Mesendoderm (in vitro differentiated cells): ENCODE measurements around the gene GNAT1.

Experiments used
- DNase-seq: peaks from one replicate; pipeline ENCODE4 v3.0.0; 2013
- H2AK5ac ChIP-seq: 2 replicates; pipeline ENCODE4 v1.6.1; 2013; ENCODE audit warnings: low read length, inconsistent platforms
- H2BK120ac ChIP-seq: 2 replicates; pipeline ENCODE4 v1.6.1; 2013; ENCODE audit warnings: low read depth, mild to moderate bottlenecking, low read length, moderate library complexity, mixed read lengths
- H2BK15ac ChIP-seq: replicated peaks from 2 replicates; pipeline ENCODE4 v1.6.1; 2013; ENCODE audit warnings: low read depth, mild to moderate bottlenecking, moderate library complexity
- H2BK5ac ChIP-seq: 2 replicates; pipeline ENCODE4 v1.6.1; 2013; ENCODE audit warnings: low read length, inconsistent platforms
- H3K18ac ChIP-seq: 2 replicates; pipeline ENCODE4 v1.6.1; 2013; ENCODE audit warnings: mild to moderate bottlenecking, low read length, mixed read lengths
- H3K23ac ChIP-seq: one replicate; pipeline ENCODE4 v1.6.1; 2013; ENCODE audit warnings: low read length
- H3K27ac ChIP-seq: 2 replicates; pipeline ENCODE4 v1.5.1; 2013; ENCODE audit warnings: low read depth, mild to moderate bottlenecking, inconsistent platforms, low read length, moderate library complexity
- H3K27me3 ChIP-seq: 2 replicates; pipeline ENCODE4 v1.6.1; 2013; ENCODE audit warnings: low read length, control low read depth, mild to moderate bottlenecking, inconsistent platforms; ENCODE audit not compliant: insufficient read depth, poor library complexity
- H3K36me3 ChIP-seq: 2 replicates; pipeline ENCODE4 v1.6.1; 2013; ENCODE audit warnings: low read length, inconsistent platforms; ENCODE audit not compliant: control insufficient read depth, insufficient read depth
- H3K4ac ChIP-seq: one replicate; pipeline ENCODE4 v1.6.1; 2013; ENCODE audit warnings: low read depth, mild to moderate bottlenecking, low read length, moderate library complexity
- H3K4me1 ChIP-seq: 2 replicates; pipeline ENCODE4 v1.6.1; 2013; ENCODE audit warnings: low read depth, low read length, inconsistent platforms; ENCODE audit not compliant: control insufficient read depth
- H3K4me2 ChIP-seq: 2 replicates; pipeline ENCODE4 v1.6.1; 2013; ENCODE audit warnings: low read length
- H3K4me3 ChIP-seq: 2 replicates; pipeline ENCODE4 v1.5.1; 2013; ENCODE audit warnings: mild to moderate bottlenecking, low read length
- H3K56ac ChIP-seq: one replicate; pipeline ENCODE4 v1.6.1; 2013; ENCODE audit warnings: low read length
- H3K79me1 ChIP-seq: 2 replicates; pipeline ENCODE4 v1.6.1; 2013; ENCODE audit warnings: low read length, inconsistent platforms
- H3K79me2 ChIP-seq: 2 replicates; pipeline ENCODE4 v1.6.1; 2013; ENCODE audit warnings: mild to moderate bottlenecking, low read length; ENCODE audit not compliant: control insufficient read depth, insufficient read depth
- H3K9ac ChIP-seq: 2 replicates; pipeline ENCODE4 v1.6.1; 2013; ENCODE audit warnings: low read length, inconsistent platforms
- H4K5ac ChIP-seq: one replicate; pipeline ENCODE4 v1.6.1; 2013; ENCODE audit warnings: low read length
- H4K8ac ChIP-seq: one replicate; pipeline ENCODE4 v1.6.1; 2013; ENCODE audit warnings: low read depth, mild to moderate bottlenecking, control low read depth, low read length, moderate library complexity
- WGBS: extraction: QIAGEN DNeasy Blood & Tissue Kit; methylation state at CpG from one replicate; pipeline ENCODE4 v1.1.7; 2013; ENCODE audit warnings: low lambda C conversion rate, missing lambda C conversion rate; ENCODE audit not compliant: insufficient coverage; ENCODE audit errors: extremely low coverage; 5-methylcytosine and 5-hydroxymethylcytosine counted together

GNAT1 gene

DNA sequence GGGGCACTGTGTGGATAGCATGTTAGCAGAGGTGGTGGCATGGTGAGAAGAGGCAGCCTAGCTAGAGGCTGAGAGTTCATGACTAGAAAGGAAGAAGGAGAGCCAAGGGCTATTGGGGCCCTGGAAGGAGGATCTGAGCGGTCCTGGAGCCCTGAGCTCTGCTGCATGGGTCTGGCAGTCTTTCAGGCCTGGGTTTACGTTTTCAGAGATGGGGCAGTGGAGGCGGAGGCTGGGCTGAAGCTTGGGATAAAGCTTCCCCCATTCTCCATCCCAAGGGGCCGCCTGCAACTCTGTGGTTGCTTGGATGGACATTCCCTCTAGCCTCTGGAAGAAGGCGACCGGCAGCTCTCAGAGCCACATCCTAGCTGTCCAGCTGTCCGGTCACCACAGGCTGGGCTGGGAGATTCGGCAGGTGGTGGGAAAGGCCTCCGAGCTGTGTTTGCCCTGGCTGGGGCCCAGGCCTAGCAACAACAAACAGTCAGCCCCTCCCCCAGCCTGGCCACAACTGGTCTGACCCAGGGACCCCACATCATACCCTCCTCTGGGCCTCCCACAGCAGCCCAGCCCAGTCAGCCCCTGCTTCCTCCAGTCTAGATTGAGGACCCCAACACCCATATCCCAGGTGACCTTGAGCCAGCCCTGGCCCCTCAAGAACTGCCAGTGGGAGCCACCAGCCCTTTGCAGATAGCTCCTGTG lies 11.9 kb downstream of the GNAT1 start:
- no peaks in the 10 kb centered on the region for H3K27me3 ChIP-seq

DNA sequence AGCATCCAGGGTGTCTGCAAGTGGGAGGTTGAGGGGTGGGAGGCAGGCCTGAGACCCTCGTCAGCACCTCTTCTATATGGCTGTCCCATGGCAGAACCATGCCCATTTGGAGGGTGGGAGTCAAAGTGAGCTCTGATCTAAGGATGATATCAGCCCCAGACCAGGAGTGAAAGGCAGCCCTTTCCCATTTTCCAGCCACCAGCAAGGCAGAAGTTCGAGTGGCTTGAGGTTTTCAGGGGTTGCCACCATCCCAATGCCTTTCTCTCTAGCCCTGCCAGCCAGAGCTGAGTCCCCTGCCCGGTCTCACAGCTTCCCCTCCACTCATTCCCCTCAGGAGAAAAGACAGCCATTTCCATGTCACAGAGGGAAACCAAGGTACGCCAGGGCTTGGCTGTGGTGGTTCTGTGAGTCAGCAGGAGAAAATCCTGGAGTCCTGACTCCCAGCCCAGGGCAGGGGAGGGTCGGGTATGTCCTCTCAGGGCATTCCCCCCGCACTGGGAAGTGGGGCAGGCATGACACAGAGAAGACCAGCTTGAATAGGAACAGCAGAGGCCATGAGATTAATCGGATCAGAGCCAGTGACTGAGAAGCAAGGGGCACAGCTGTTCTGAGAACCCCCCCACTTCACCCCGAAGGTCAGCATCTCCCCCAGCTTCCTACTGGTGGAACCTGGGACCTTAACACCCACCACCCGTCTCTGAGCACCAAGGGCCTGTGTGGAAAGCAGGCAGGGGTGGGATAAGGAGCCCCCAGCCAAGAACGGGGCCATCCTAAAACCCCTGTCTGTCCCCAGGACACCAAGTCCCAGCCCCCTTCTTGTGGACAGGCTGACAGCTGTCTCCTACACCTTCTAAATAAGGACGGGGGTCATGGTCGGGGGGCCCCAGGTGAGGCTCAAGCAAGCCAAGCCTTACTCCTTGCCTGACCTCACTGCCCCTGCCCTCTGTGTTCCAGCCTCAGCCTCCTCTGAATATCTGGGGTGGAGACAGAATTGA lies 12.7 kb downstream of the GNAT1 start:
- H3K79me1 ChIP-seq, result no peaks in the 10 kb centered on the region
- no CpG with 5 or more reads among the region's 12 CpGs for WGBS

More for the DNA sequence above, 11.9 kb downstream of the GNAT1 start:
- peaks cover 2% of the 10 kb centered on the region for H3K4me1 ChIP-seq
- no peak overlapping the region for H3K18ac ChIP-seq
- H4K8ac ChIP-seq, result no peak overlapping the region
- H4K5ac ChIP-seq, result no peak overlapping the region
- no peak overlapping the region for H2BK5ac ChIP-seq
- H2BK15ac ChIP-seq, result no peak overlapping the region
- no CpG with 5 or more reads among the region's 9 CpGs for WGBS
- no peak overlapping the region for H3K56ac ChIP-seq
- no peaks in the 10 kb centered on the region for H3K79me1 ChIP-seq
- no peaks in the 10 kb centered on the region for H3K36me3 ChIP-seq
- no peak overlapping the region for H3K4ac ChIP-seq
- no peak overlapping the region for H3K23ac ChIP-seq
- no peak for DNase-seq
- H3K9ac ChIP-seq, result no peak overlapping the region
- H3K79me2 ChIP-seq, result no peaks in the 10 kb centered on the region
- H2AK5ac ChIP-seq, result no peak overlapping the region
- no peak overlapping the region for H2BK120ac ChIP-seq
- no peak overlapping the region for H3K4me3 ChIP-seq
- H3K4me2 ChIP-seq, result no peak overlapping the region
- H3K27ac ChIP-seq, result no peak overlapping the region

DNA sequence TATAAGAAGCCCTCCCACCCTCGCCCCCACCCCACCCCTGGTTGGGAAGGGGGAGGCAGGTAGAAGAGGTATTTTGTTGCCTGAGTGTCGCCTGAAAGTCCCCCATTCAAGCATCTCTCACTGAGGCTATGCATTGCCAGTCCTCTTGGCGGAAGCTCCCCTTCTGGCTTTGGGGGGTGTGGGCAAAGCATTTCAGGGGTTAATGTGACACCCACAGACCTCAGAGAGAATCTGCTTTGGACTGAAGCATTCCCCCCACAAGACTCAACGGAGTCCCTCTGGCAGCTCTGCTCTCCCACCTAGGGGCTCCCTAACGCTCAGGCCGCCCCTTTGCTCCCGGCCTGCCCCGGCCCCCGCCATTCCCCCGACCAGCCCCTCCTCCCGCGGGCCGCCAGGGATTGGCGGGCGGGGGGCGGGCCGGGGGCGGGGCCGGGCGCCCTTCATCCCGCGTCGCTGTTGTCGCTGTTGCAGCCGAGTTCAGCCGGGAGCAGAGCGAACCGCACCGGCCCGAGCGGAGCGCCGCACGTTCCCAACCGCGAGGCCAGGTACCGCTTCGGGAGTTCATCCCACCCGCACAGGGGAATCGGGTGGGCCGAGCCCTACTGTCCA lies 13.5 kb downstream of the GNAT1 start, which contains the start of gene SLC38A3:
Gene SLC38A3 (plus strand): TSS at position 468 of the 609 bp plus-strand sequence. CDS start 8,929 bp downstream, outside the sequence.
- Histone ChIP-seq H3K4me3 (peak within 1 kb of the TSS; percentile 17), H3K4ac (no peak within 1 kb of the TSS), H3K23ac (no peak within 1 kb of the TSS), H2BK5ac (no peak within 1 kb of the TSS), H4K5ac (no peak within 1 kb of the TSS), H3K9ac (peak within 1 kb of the TSS; percentile 56), H3K79me2 (no peaks in the 10 kb centered on the region), H3K79me1 (no peaks in the 10 kb centered on the region), H3K4me1 (peaks cover 2% of the 10 kb centered on the region), H3K36me3 (no peaks in the 10 kb centered on the region), H2BK120ac (no peak within 1 kb of the TSS), H3K56ac (peak within 1 kb of the TSS; percentile 64), H3K27ac (no peak within 1 kb of the TSS), H3K18ac (no peak within 1 kb of the TSS), H3K4me2 (peak within 1 kb of the TSS; percentile 94), H2BK15ac (no peak within 1 kb of the TSS), H2AK5ac (no peak within 1 kb of the TSS), H4K8ac (no peak within 1 kb of the TSS), H3K27me3 (no peaks in the 10 kb centered on the region)
- peak; percentile 50 for DNase-seq
- WGBS, result no CpG with 5 or more reads among the region's 41 CpGs

More for the DNA sequence above, 12.7 kb downstream of the GNAT1 start:
- DNase-seq, result no peak
- H3K4me2 ChIP-seq, result no peak overlapping the region
- no peaks in the 10 kb centered on the region for H3K36me3 ChIP-seq
- H2BK120ac ChIP-seq, result no peak overlapping the region
- no peak overlapping the region for H3K18ac ChIP-seq
- peaks cover 2% of the 10 kb centered on the region for H3K4me1 ChIP-seq
- no peak overlapping the region for H3K4ac ChIP-seq
- H3K56ac ChIP-seq, result no peak overlapping the region
- H4K5ac ChIP-seq, result no peak overlapping the region
- H3K9ac ChIP-seq, result no peak overlapping the region
- H3K4me3 ChIP-seq, result no peak overlapping the region
- no peak overlapping the region for H2BK5ac ChIP-seq
- H3K23ac ChIP-seq, result no peak overlapping the region
- H3K79me2 ChIP-seq, result no peaks in the 10 kb centered on the region
- no peaks in the 10 kb centered on the region for H3K27me3 ChIP-seq
- no peak overlapping the region for H4K8ac ChIP-seq
- H2BK15ac ChIP-seq, result no peak overlapping the region
- no peak overlapping the region for H3K27ac ChIP-seq
- no peak overlapping the region for H2AK5ac ChIP-seq

DNA sequence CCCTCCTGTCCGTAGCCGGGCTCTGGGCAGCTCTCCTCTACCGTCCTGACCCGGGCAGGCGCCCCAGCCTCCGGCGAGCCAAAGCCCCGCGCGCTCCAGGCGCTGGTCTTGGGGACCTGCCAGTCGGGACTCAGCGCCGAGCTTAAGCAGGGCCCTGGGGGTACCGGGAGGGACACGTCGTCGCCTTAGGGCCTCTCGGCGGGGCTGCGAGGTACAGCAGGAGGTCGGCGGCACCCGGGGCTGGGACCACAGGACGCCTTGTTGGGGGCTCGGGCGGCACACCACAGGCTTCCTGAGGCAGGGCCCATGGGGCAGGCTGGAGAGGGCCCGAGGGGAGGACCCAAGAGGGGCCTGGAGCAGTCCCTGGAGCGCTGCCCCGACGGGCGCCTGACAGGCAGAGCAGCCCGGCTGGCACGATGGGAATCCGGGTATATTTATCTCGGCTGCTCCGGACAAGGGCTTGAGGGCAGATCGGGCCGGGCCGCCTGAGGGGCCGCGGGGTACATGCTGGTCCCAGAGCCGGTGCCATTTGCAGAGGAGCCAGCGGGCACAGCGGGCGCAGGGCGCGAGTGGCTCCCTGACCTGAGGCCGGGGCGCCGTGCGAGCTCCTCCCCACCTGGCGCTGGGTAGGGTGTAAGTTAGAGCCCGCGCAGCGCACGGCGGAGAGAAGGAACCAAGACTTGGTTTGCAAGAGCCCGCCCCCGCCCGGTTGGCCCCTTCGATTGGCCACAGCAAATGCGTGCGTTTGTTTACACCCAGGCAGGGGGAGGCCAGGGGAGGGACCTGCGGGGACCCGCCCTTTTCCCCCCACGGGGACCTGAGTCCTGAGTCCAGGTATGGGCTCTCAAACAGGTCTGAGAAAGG lies 14.2 kb downstream of the GNAT1 start:
- H3K27me3 ChIP-seq, result no peaks in the 10 kb centered on the region
- peaks cover 2% of the 10 kb centered on the region for H3K4me1 ChIP-seq
- no peaks in the 10 kb centered on the region for H3K79me1 ChIP-seq
- no peak overlapping the region for H4K5ac ChIP-seq
- no peak overlapping the region for H2BK5ac ChIP-seq
- no peaks in the 10 kb centered on the region for H3K36me3 ChIP-seq
- H2BK15ac ChIP-seq, result no peak overlapping the region
- peak overlapping the region; percentile 56 for H3K9ac ChIP-seq
- WGBS, result no CpG with 5 or more reads among the region's 67 CpGs
- H3K56ac ChIP-seq, result peak overlapping the region; percentile 64
- H3K23ac ChIP-seq, result no peak overlapping the region
- H3K4ac ChIP-seq, result no peak overlapping the region
- no peak overlapping the region for H3K18ac ChIP-seq
- H2BK120ac ChIP-seq, result no peak overlapping the region
- H3K4me2 ChIP-seq, result peak overlapping the region; percentile 94
- peak overlapping the region; percentile 17 for H3K4me3 ChIP-seq
- no peaks in the 10 kb centered on the region for H3K79me2 ChIP-seq
- H3K27ac ChIP-seq, result no peak overlapping the region
- peak; percentile 80 for DNase-seq
- no peak overlapping the region for H2AK5ac ChIP-seq
- H4K8ac ChIP-seq, result no peak overlapping the region

DNA sequence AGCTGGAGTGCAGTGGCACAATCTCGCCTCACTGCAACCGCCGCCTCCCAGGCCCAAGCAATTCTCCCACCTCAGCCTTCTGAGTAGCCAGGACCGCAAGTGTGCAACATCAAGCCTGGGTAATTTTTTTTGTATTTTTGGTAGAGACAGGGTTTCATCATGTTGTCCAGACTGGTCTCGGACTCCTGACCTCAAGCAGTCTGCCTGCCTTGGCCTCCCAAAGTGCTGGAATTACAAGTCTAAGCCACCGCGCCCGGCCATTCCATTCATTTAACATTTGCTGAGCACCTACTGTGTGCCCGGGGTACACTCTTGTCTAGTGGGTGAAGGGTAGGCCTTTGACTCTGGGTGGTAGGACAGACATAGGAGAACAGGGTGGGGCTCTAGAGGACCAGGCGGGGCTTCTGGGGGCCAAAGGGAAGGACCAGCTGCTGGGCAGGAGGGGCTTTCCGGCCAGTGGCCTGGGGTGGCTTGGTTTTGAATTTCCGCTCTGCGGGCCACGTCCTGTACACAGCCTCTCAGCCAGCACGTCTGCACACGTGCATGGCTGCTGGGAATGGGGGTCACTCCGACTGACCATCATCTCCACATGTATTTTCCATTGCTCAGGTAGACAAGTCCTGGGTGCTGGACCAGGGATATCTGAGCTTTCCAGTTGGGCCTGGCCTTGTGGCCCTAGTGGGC lies 16.1 kb downstream of the GNAT1 start:
- Histone ChIP-seq H2AK5ac (no peak overlapping the region), H2BK5ac (no peak overlapping the region), H3K79me2 (no peaks in the 10 kb centered on the region), H3K27me3 (no peaks in the 10 kb centered on the region), H3K79me1 (no peaks in the 10 kb centered on the region), H3K18ac (no peak overlapping the region), H3K27ac (no peak overlapping the region), H3K4me2 (no peak overlapping the region), H3K36me3 (no peaks in the 10 kb centered on the region), H3K4ac (no peak overlapping the region), H4K8ac (no peak overlapping the region), H3K4me1 (peaks cover 2% of the 10 kb centered on the region), H3K9ac (no peak overlapping the region), H3K4me3 (no peak overlapping the region), H3K23ac (no peak overlapping the region), H2BK120ac (no peak overlapping the region), H3K56ac (no peak overlapping the region), H4K5ac (no peak overlapping the region), H2BK15ac (no peak overlapping the region)
- no CpG with 5 or more reads among the region's 17 CpGs for WGBS
- DNase-seq, result no peak
